Measurements from ENCODE around the gene PAQR7.

Gene PAQR7

DNA sequence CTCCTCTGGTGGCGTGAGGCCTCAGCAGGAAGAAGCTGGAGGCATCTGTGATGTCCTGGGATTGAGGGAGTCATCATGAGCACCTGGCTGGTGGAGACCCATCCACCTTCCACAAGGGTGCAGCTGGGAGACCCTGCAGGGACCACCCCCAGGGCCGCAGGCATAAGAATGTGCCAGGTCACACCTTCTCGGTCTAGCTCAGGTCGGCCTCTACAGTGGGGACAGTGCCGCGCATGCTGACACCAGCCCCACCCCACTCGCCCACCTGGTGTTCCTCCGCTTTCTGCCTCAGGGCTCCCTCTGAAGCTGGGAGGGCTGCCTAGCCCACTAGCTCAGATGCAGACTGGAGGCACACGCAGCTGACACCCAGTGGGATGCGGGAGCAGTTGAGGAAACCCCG, 5.8 kb upstream of the PAQR7 start:
- H3K27ac ChIP-seq (ENCODE audit: low read length, poor library complexity, severe bottlenecking) = no peak overlapping the region
- no peak for DNase-seq
- no peak overlapping the region for H3K4me3 ChIP-seq (ENCODE audit: insufficient read depth in 1 of 2, low read depth in 1 of 2, low read length in 2 of 2)
- no peak overlapping the region for H2AFZ ChIP-seq (ENCODE audit: low read depth, low read length)
- peaks cover 0 to 2% of the 10 kb centered on the region in 2 experiments for H3K27me3 ChIP-seq (ENCODE audit: control insufficient read depth in 1 of 2, insufficient read depth in 1 of 2, low read length in 2 of 2)
- H2BK120ac ChIP-seq (ENCODE audit: low read depth, low read length) = no peak overlapping the region
- H2BK12ac ChIP-seq (ENCODE audit: low read length in 2 of 2) = no peak overlapping the region
- no peaks in the 10 kb centered on the region for H3K79me1 ChIP-seq (replicated peaks; ENCODE audit: low read length, poor library complexity, severe bottlenecking)
- H2AK5ac ChIP-seq (ENCODE audit: low read length, severe bottlenecking) = no peak overlapping the region
- H3K14ac ChIP-seq (ENCODE audit: low read length in 2 of 2) = no peak overlapping the region
- no peak overlapping the region for H3K4ac ChIP-seq (ENCODE audit: low read depth in 1 of 2, low read length in 2 of 2)
- no peak overlapping the region for H3K23ac ChIP-seq (ENCODE audit: low read length in 2 of 2)
- no peaks in the 10 kb centered on the region for H3K9me3 ChIP-seq (ENCODE audit: control insufficient read depth, low read length)
- no peak overlapping the region for H2BK5ac ChIP-seq (ENCODE audit: low read depth, low read length, poor library complexity, severe bottlenecking)
- H3K36me3 ChIP-seq (ENCODE audit: control insufficient read depth in 1 of 2, insufficient read depth in 2 of 2, low read depth in 1 of 2, low read length in 2 of 2) = peaks cover 0 to 6% of the 10 kb centered on the region in 2 experiments
- WGBS = 93% methylated on average over 11 of the region's 11 CpGs
- no peak overlapping the region for H3K18ac ChIP-seq (ENCODE audit: low read depth in 1 of 2, low read length in 2 of 2)
- H3K4me2 ChIP-seq (ENCODE audit: low read length, poor library complexity, severe bottlenecking) = no peak overlapping the region
- no peak overlapping the region for H3K9ac ChIP-seq (ENCODE audit: low read length)
- no peak overlapping the region for H4K91ac ChIP-seq (ENCODE audit: low read length)
- H4K8ac ChIP-seq (ENCODE audit: low read length) = no peak overlapping the region
- peaks cover 2% of the 10 kb centered on the region for H3K4me1 ChIP-seq (ENCODE audit: control insufficient read depth, insufficient read depth, low read depth, low read length)
- H2BK15ac ChIP-seq (ENCODE audit: low read depth, poor library complexity, severe bottlenecking) = no peak overlapping the region

DNA sequence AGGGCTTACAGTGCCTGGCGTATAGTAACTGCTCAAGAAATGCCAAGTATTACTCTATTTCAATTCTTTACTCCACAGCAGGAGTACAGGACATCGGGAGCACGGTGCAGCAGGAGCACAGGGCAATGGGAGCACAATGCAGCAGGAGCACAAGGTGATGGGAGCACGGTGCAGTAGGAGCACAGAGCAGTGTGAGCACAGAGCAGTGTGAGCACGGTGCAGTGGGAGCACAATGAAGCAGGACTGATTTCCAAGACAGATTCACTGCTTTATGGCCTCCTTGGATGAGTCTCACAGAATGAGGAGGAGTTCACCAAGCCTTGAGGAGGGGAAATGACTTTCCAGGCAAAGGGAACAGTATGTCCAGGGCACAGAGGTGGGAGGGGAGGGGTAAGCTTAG, 5.0 kb upstream of the PAQR7 start:
- Histone ChIP-seq H4K8ac (ENCODE audit: low read length) (no peak overlapping the region), H2BK5ac (ENCODE audit: low read depth, low read length, poor library complexity, severe bottlenecking) (no peak overlapping the region), H2AK5ac (ENCODE audit: low read length, severe bottlenecking) (no peak overlapping the region), H3K79me1 (replicated peaks; ENCODE audit: low read length, poor library complexity, severe bottlenecking) (no peaks in the 10 kb centered on the region), H3K9me3 (ENCODE audit: control insufficient read depth, low read length) (no peaks in the 10 kb centered on the region), H3K36me3 (ENCODE audit: control insufficient read depth in 1 of 2, insufficient read depth in 2 of 2, low read depth in 1 of 2, low read length in 2 of 2) (peaks cover 0 to 6% of the 10 kb centered on the region in 2 experiments), H3K4ac (ENCODE audit: low read depth in 1 of 2, low read length in 2 of 2) (no peak overlapping the region), H3K27ac (ENCODE audit: low read length, poor library complexity, severe bottlenecking) (no peak overlapping the region), H3K27me3 (ENCODE audit: control insufficient read depth in 1 of 2, insufficient read depth in 1 of 2, low read length in 2 of 2) (peaks cover 0 to 2% of the 10 kb centered on the region in 2 experiments), H4K91ac (ENCODE audit: low read length) (no peak overlapping the region), H3K9ac (ENCODE audit: low read length) (no peak overlapping the region), H3K4me1 (ENCODE audit: control insufficient read depth, insufficient read depth, low read depth, low read length) (peaks cover 2% of the 10 kb centered on the region), H2BK12ac (ENCODE audit: low read length in 2 of 2) (no peak overlapping the region), H3K4me2 (ENCODE audit: low read length, poor library complexity, severe bottlenecking) (no peak overlapping the region), H2BK120ac (ENCODE audit: low read depth, low read length) (no peak overlapping the region), H3K18ac (ENCODE audit: low read depth in 1 of 2, low read length in 2 of 2) (no peak overlapping the region), H2AFZ (ENCODE audit: low read depth, low read length) (no peak overlapping the region), H2BK15ac (ENCODE audit: low read depth, poor library complexity, severe bottlenecking) (no peak overlapping the region), H3K14ac (ENCODE audit: low read length in 2 of 2) (no peak overlapping the region), H3K4me3 (ENCODE audit: insufficient read depth in 1 of 2, low read depth in 1 of 2, low read length in 2 of 2) (no peak overlapping the region), H3K23ac (ENCODE audit: low read length in 2 of 2) (no peak overlapping the region)
- DNase-seq = no peak
- 96% methylated on average over 5 of the region's 5 CpGs for WGBS

- no peak overlapping the region for H2AK5ac ChIP-seq (ENCODE audit: low read length, severe bottlenecking)
- no peak overlapping the region for H3K4me2 ChIP-seq (ENCODE audit: low read length, poor library complexity, severe bottlenecking)
- H4K91ac ChIP-seq (ENCODE audit: low read length) = no peak overlapping the region
- no peak overlapping the region for H2BK120ac ChIP-seq (ENCODE audit: low read depth, low read length)
- H2BK12ac ChIP-seq (ENCODE audit: low read length in 2 of 2) = no peak overlapping the region
- WGBS = 84% methylated on average over 2 of the region's 2 CpGs
- H4K8ac ChIP-seq (ENCODE audit: low read length) = no peak overlapping the region
- no peak overlapping the region for H3K9ac ChIP-seq (ENCODE audit: low read length)
- no peak overlapping the region for H3K4me3 ChIP-seq (ENCODE audit: insufficient read depth in 1 of 2, low read depth in 1 of 2, low read length in 2 of 2)
- peaks cover 0 to 2% of the 10 kb centered on the region in 2 experiments for H3K27me3 ChIP-seq (ENCODE audit: control insufficient read depth in 1 of 2, insufficient read depth in 1 of 2, low read length in 2 of 2)
- no peaks in the 10 kb centered on the region for H3K9me3 ChIP-seq (ENCODE audit: control insufficient read depth, low read length)
- no peak overlapping the region for H2BK15ac ChIP-seq (ENCODE audit: low read depth, poor library complexity, severe bottlenecking)
- peaks cover 2% of the 10 kb centered on the region for H3K79me1 ChIP-seq (replicated peaks; ENCODE audit: low read length, poor library complexity, severe bottlenecking)
- H3K23ac ChIP-seq (ENCODE audit: low read length in 2 of 2) = no peak overlapping the region
- DNase-seq = no peak
- H3K36me3 ChIP-seq (ENCODE audit: control insufficient read depth in 1 of 2, insufficient read depth in 2 of 2, low read depth in 1 of 2, low read length in 2 of 2) = no peaks in the 10 kb centered on the region
- H3K14ac ChIP-seq (ENCODE audit: low read length in 2 of 2) = no peak overlapping the region
- peaks cover 5% of the 10 kb centered on the region for H3K4me1 ChIP-seq (ENCODE audit: control insufficient read depth, insufficient read depth, low read depth, low read length)
- H3K27ac ChIP-seq (ENCODE audit: low read length, poor library complexity, severe bottlenecking) = no peak overlapping the region
- H2AFZ ChIP-seq (ENCODE audit: low read depth, low read length) = no peak overlapping the region
- H3K18ac ChIP-seq (ENCODE audit: low read depth in 1 of 2, low read length in 2 of 2) = no peak overlapping the region
- H2BK5ac ChIP-seq (ENCODE audit: low read depth, low read length, poor library complexity, severe bottlenecking) = no peak overlapping the region
- no peak overlapping the region for H3K4ac ChIP-seq (ENCODE audit: low read depth in 1 of 2, low read length in 2 of 2)
Observed at GRCh38 chr1:25879675-25880074, 4.2 kb upstream of the PAQR7 start.

DNA sequence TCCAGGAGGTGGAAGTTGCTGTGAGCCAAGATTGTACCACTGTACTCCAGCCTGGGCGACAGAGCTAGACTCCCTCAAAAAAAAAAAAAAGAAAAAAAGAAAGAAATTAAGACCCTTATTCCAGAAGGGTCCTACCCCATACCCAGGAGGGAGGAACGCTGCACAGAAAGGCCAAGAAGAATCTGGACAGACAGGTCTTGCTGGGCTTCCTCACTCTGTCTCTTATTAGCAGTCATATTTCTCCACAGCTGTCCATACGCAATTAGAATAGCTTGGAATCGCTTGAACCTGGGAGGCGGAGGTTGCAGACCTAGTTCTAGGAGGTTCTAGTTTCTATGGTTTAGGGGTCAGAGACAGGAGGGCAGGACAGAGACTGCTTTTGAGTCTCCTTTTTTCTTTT, 3.2 kb upstream of the PAQR7 start:
- H3K36me3 ChIP-seq (ENCODE audit: control insufficient read depth in 1 of 2, insufficient read depth in 2 of 2, low read depth in 1 of 2, low read length in 2 of 2) = no peaks in the 10 kb centered on the region
- no peak overlapping the region for H3K4me3 ChIP-seq (ENCODE audit: insufficient read depth in 1 of 2, low read depth in 1 of 2, low read length in 2 of 2)
- H3K27ac ChIP-seq (ENCODE audit: low read length, poor library complexity, severe bottlenecking) = no peak overlapping the region
- H2BK15ac ChIP-seq (ENCODE audit: low read depth, poor library complexity, severe bottlenecking) = no peak overlapping the region
- peaks cover 0 to 2% of the 10 kb centered on the region in 2 experiments for H3K27me3 ChIP-seq (ENCODE audit: control insufficient read depth in 1 of 2, insufficient read depth in 1 of 2, low read length in 2 of 2)
- no peak overlapping the region for H3K23ac ChIP-seq (ENCODE audit: low read length in 2 of 2)
- H3K4me1 ChIP-seq (ENCODE audit: control insufficient read depth, insufficient read depth, low read depth, low read length) = peaks cover 11% of the 10 kb centered on the region
- no peak overlapping the region for H3K18ac ChIP-seq (ENCODE audit: low read depth in 1 of 2, low read length in 2 of 2)
- no peak overlapping the region for H3K4ac ChIP-seq (ENCODE audit: low read depth in 1 of 2, low read length in 2 of 2)
- no peak overlapping the region for H3K9ac ChIP-seq (ENCODE audit: low read length)
- H2BK5ac ChIP-seq (ENCODE audit: low read depth, low read length, poor library complexity, severe bottlenecking) = no peak overlapping the region
- H4K91ac ChIP-seq (ENCODE audit: low read length) = no peak overlapping the region
- no peaks in the 10 kb centered on the region for H3K9me3 ChIP-seq (ENCODE audit: control insufficient read depth, low read length)
- no peak overlapping the region for H2AFZ ChIP-seq (ENCODE audit: low read depth, low read length)
- WGBS = 94% methylated on average over 5 of the region's 5 CpGs
- DNase-seq = no peak
- H3K14ac ChIP-seq (ENCODE audit: low read length in 2 of 2) = no peak overlapping the region
- no peak overlapping the region for H2AK5ac ChIP-seq (ENCODE audit: low read length, severe bottlenecking)
- no peak overlapping the region for H2BK12ac ChIP-seq (ENCODE audit: low read length in 2 of 2)
- H3K4me2 ChIP-seq (ENCODE audit: low read length, poor library complexity, severe bottlenecking) = no peak overlapping the region
- no peak overlapping the region for H4K8ac ChIP-seq (ENCODE audit: low read length)
- peaks cover 8% of the 10 kb centered on the region for H3K79me1 ChIP-seq (replicated peaks; ENCODE audit: low read length, poor library complexity, severe bottlenecking)
- H2BK120ac ChIP-seq (ENCODE audit: low read depth, low read length) = no peak overlapping the region

All from mesenchymal stem cell (in vitro differentiated cells and primary cell).